ENCODE measurements around the gene TRDN. TPM values are rescaled to one million over a fixed set of nuclear protein-coding genes. Genes with fewer than 3 reads are reported as not detected.

The TRDN gene
- total RNA-seq, 1 donor from 2014 or later = not detected

DNA sequence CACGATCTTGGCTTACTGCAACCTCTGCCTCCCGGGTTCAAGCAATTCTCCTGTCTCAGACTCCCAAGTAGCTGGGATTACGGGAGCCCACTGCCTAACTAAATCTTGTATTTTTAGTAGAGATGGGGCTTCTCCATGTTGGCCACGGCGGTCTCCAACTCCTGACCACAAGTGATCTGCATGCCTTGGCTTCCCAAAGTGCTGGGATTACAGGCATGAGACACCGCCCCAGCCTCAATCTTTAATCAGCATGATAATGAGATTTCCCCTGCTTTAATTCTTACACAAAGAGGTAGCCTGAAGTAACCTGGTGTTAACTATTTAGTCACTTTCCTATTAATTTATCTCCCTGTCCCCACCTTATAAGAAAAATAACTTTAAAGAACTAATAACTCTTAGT lies 31.3 kb upstream of the TRDN start:
- FAIRE-seq (no peak), DNase-seq (ENCODE audit: low read depth) (no peak)
- Histone ChIP-seq H3K27me3 (ENCODE audit: control insufficient read depth, insufficient read depth, low read length) (no peaks in the 10 kb centered on the region), H3K36me3 (ENCODE audit: control insufficient read depth, insufficient read depth, low read length) (no peaks in the 10 kb centered on the region), H3K4me3 (ENCODE audit: low read depth, low read length) (no peak overlapping the region)
- TF ChIP-seq, protein P1, sequence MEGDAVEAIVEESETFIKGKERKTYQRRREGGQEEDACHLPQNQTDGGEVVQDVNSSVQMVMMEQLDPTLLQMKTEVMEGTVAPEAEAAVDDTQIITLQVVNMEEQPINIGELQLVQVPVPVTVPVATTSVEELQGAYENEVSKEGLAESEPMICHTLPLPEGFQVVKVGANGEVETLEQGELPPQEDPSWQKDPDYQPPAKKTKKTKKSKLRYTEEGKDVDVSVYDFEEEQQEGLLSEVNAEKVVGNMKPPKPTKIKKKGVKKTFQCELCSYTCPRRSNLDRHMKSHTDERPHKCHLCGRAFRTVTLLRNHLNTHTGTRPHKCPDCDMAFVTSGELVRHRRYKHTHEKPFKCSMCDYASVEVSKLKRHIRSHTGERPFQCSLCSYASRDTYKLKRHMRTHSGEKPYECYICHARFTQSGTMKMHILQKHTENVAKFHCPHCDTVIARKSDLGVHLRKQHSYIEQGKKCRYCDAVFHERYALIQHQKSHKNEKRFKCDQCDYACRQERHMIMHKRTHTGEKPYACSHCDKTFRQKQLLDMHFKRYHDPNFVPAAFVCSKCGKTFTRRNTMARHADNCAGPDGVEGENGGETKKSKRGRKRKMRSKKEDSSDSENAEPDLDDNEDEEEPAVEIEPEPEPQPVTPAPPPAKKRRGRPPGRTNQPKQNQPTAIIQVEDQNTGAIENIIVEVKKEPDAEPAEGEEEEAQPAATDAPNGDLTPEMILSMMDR (IDR thresholded peaks at IDR 0.05; ENCODE audit: insufficient read depth, low read length, severe bottlenecking) = no peak

DNA sequence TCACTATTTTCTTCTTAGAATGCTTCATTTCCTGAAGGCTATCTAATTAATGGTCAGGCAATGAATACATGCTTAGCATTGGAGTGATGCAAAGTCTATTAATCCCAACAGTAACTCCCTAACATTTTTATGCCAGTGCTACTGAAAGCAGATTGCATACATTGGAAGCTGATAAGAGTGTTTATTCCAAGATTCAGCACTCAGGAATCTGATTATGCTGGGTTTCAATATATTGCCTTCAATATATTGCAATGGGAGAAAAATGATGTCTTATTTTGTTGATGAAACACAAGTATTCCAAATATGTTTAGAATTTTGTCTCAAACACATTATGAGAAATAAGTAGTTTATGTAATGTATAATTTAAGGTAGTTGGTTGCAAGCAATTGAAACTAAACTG lies 26.7 kb upstream of the TRDN start:
- no peak for DNase-seq (ENCODE audit: low read depth)
- FAIRE-seq = no peak
- no peak overlapping the region for H3K4me3 ChIP-seq (ENCODE audit: low read depth, low read length)
- H3K27me3 ChIP-seq (ENCODE audit: control insufficient read depth, insufficient read depth, low read length) = no peaks in the 10 kb centered on the region
- H3K36me3 ChIP-seq (ENCODE audit: control insufficient read depth, insufficient read depth, low read length) = no peaks in the 10 kb centered on the region
- TF ChIP-seq, protein P1 (IDR thresholded peaks at IDR 0.05; ENCODE audit: insufficient read depth, low read length, severe bottlenecking) = no peak

DNA sequence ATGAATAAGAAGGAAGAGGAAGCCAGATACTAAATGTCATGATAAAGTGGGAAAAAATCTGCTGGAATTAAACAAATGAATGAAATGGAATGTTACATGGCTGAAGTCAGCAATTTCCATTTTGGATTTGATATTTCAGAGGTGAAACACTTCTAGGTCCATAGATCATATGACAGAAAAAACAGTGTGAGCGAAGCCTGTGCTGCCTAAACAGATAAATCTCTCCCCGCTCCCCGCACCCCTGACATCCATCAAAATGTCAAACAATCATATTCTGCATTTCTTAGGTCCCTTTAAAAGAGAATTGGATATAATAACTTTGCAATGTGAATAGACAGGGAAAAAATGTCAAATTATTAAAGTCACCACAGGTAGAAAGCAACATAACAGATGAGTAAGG lies 26.0 kb upstream of the TRDN start:
- TF ChIP-seq, protein P1 (IDR thresholded peaks at IDR 0.05; ENCODE audit: insufficient read depth, low read length, severe bottlenecking) = no peak
- FAIRE-seq (no peak), DNase-seq (ENCODE audit: low read depth) (no peak)
- H3K27me3 ChIP-seq (ENCODE audit: control insufficient read depth, insufficient read depth, low read length) = no peaks in the 10 kb centered on the region
- no peaks in the 10 kb centered on the region for H3K36me3 ChIP-seq (ENCODE audit: control insufficient read depth, insufficient read depth, low read length)
- no peak overlapping the region for H3K4me3 ChIP-seq (ENCODE audit: low read depth, low read length)

DNA sequence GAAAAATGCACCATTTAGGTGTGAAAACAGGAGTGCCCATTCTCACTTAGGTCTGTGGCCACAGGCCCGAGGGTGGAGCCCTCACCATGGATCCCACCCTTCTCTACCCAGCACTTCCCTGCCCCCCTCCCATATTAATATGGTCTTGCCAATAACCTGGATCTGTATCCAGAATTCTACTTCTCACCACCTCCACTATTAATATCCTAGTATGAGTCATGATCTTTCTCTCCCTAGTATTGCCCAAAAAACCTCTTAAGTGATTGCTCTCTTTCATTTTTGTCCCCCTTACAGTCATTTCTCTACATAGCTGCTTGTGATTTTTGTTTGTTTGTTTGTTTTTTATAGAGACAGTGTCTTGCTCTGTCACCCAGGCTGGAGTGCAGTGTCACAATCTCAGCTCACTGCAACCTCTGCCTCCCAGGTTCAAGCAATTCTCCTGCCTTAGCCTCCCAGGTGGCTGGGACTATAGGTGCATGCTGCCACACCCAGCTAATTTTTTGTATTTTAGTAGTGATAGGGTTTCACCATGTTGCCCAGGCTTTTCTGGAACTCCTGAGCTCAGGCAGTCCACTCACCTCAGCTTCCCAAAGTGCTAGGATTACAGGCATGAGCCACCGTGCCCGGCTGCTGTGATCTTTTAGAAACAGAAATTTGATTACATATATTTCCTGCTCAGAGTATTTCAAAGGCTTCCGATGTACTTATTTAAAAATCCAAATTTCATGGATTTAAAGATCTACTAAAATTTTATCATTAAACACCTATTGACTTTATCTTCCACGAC lies 24.5 kb upstream of the TRDN start:
- TF ChIP-seq, protein P1 (IDR thresholded peaks at IDR 0.05; ENCODE audit: insufficient read depth, low read length, severe bottlenecking) = no peak
- H3K36me3 ChIP-seq (ENCODE audit: control insufficient read depth, insufficient read depth, low read length) = no peaks in the 10 kb centered on the region
- no peak overlapping the region for H3K4me3 ChIP-seq (ENCODE audit: low read depth, low read length)
- FAIRE-seq = no peak
- no peaks in the 10 kb centered on the region for H3K27me3 ChIP-seq (ENCODE audit: control insufficient read depth, insufficient read depth, low read length)
- DNase-seq (ENCODE audit: low read depth) = no peak

DNA sequence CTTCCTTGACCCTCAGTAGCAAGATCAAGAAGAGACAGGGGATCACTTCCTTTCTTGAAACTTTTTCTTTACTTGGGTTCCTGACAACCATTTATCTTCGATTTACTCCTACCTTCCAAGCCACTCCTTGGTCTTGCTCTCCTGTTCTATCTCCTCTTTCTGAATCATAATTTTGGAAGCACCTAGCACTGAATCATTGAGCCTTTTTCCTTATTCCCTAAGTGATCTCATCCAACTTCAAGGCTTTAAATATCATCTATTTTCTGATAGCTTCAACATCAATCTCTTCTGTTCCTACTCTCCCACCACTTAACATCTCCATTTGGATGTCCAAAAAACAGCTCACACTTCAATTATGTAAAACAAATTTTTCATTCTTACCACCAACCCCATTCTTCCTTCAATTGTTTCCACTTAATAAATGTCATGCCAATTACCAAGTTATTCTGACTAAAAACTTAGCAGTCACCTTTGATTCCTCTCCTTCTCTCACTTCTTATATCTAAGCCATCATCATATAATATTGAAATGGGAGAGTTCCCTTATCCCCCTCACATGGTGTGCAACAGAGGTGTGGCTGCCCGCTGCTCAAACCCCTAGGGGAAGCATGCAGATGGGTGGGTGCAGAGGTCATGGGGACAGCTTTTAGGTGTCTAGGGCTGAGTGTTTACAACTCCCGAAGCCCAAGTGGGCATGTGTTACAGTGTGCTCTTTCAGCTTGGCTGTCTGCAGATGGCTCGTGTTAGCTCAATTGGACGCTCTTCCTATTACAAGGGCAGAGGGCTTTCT lies 23.4 kb upstream of the TRDN start:
- H3K36me3 ChIP-seq (ENCODE audit: control insufficient read depth, insufficient read depth, low read length) = no peaks in the 10 kb centered on the region
- H3K27me3 ChIP-seq (ENCODE audit: control insufficient read depth, insufficient read depth, low read length) = no peaks in the 10 kb centered on the region
- DNase-seq (ENCODE audit: low read depth) (no peak), FAIRE-seq (no peak)
- H3K4me3 ChIP-seq (ENCODE audit: low read depth, low read length) = no peak overlapping the region
- TF ChIP-seq, protein P1 (IDR thresholded peaks at IDR 0.05; ENCODE audit: insufficient read depth, low read length, severe bottlenecking) = no peak
